ENCODE results near the gene SIX5.

SIX5 gene

DNA sequence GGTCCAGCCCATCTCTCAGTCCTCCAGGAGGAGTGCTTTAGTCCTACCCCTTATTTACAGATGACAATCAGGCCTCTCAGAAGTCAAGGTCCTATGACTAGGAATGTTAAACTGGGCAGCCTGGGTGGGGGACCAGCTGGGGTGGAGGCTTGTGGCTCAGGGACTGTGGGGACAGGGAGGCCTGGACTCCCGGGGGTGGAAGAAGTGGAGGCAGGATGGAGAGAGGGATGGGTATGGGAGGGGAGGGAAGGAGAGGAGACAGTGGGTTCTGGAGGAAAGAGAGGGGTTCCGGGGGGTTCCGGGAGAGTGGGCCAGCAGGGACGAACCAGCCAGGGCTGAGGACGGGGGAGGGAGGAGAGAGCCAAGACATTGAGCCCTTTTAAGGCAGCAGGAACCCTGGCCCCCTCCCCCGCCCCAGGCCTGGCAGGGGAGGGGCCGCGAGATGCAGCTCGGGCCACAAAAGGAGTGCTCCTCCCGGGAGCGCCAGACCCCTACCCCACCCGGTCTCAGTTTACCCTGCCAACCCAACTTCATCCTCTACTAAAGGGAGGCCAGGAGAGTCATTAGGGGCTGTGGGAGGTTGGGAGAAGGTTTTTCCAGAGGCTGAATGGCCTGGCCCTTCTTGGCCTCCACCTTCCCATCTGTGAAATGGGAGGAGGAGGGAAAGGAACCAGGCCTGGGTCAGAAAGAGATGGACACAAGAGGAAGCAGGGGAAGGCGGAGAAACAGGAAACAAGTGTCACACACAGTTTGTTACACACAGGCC lies 11.6 kb upstream of the SIX5 start:
- intact Hi-C loops (cut with DNase I; ENCODE audit: low total_unique reads) = no loop called here
- peak overlapping the region; percentile 76 to 86 for H3K4me3 ChIP-seq
- TF ChIP-seq, protein P1, sequence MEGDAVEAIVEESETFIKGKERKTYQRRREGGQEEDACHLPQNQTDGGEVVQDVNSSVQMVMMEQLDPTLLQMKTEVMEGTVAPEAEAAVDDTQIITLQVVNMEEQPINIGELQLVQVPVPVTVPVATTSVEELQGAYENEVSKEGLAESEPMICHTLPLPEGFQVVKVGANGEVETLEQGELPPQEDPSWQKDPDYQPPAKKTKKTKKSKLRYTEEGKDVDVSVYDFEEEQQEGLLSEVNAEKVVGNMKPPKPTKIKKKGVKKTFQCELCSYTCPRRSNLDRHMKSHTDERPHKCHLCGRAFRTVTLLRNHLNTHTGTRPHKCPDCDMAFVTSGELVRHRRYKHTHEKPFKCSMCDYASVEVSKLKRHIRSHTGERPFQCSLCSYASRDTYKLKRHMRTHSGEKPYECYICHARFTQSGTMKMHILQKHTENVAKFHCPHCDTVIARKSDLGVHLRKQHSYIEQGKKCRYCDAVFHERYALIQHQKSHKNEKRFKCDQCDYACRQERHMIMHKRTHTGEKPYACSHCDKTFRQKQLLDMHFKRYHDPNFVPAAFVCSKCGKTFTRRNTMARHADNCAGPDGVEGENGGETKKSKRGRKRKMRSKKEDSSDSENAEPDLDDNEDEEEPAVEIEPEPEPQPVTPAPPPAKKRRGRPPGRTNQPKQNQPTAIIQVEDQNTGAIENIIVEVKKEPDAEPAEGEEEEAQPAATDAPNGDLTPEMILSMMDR (IDR thresholded peaks at IDR 0.05) = no peak
- H3K9me3 ChIP-seq = no peaks in the 10 kb centered on the region
- H3K27ac ChIP-seq = peak overlapping the region; percentile 92 to 94
- H3K4me1 ChIP-seq = peaks cover 8 to 78% (median 49%) of the 10 kb centered on the region in 4 donors
- peak in 1 of 2 donors; percentile 78 for DNase-seq
- no peaks in the 10 kb centered on the region for H3K27me3 ChIP-seq
- peaks cover 33 to 45% (median 33%) of the 10 kb centered on the region in 3 donors for H3K36me3 ChIP-seq

- DNase-seq = no peak
- Histone ChIP-seq H3K9me3 (no peaks in the 10 kb centered on the region), H3K4me3 (peak overlapping the region; percentile 76 to 86), H3K27me3 (no peaks in the 10 kb centered on the region), H3K4me1 (peaks cover 8 to 72% (median 44%) of the 10 kb centered on the region in 4 donors), H3K27ac (peak overlapping the region; percentile 92 to 94), H3K36me3 (peaks cover 30 to 40% (median 31%) of the 10 kb centered on the region in 3 donors)
- TF ChIP-seq, protein P1 (IDR thresholded peaks at IDR 0.05) = no peak
- intact Hi-C loops (cut with DNase I; ENCODE audit: low total_unique reads) = no loop called here
These were observed 11.0 kb upstream of the SIX5 start for GRCh38 chr19:45780146-45780447.

GRCh38 chr19:45779231-45780145 lies 10.4 kb upstream of the SIX5 start:
- no peaks in the 10 kb centered on the region for H3K27me3 ChIP-seq
- H3K27ac ChIP-seq = peak overlapping the region; percentile 92 to 94
- H3K9me3 ChIP-seq = no peaks in the 10 kb centered on the region
- peaks cover 35 to 40% (median 36%) of the 10 kb centered on the region in 3 donors for H3K36me3 ChIP-seq
- TF ChIP-seq, protein P1 (IDR thresholded peaks at IDR 0.05) = peak; percentile 54
- intact Hi-C loops (cut with DNase I; ENCODE audit: low total_unique reads) = no loop called here
- peaks cover 8 to 66% (median 38%) of the 10 kb centered on the region in 4 donors for H3K4me1 ChIP-seq
- DNase-seq = peak; percentile 86 to 95
- H3K4me3 ChIP-seq = peak overlapping the region; percentile 76 to 86

DNA sequence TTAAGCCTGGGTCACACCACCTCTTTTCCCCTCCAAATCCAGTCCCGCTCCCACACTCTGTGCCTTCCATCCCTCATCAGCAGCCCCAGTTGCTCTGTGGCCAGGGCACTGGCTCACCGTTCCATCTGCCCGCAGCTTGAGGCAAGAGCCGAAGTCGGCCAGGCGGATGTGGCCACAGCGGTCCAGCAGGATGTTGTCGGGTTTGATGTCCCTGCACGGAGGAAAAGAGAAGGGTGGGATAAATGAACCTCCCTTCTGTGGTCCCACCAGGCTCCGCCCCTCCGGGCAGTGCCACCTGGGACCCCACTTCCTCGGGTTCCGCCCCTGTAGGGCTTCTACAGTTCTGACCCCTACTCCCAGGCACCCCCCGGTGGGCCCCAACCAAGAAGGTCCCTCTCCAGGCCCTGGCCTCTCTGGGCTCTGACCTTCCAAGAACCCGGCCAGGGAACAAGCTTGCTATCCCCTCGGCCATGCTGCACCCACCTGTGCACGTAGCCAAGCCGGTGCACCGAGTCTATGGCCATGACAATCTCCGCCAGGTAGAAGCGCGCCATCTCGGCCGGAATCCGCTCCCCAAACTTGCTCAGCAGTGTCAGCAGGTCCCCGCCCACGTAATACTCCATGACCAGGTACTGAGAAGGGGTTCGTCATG lies 9.1 kb upstream of the SIX5 start:
- DNase-seq = no peak
- no peaks in the 10 kb centered on the region for H3K9me3 ChIP-seq
- intact Hi-C loops (cut with DNase I; ENCODE audit: low total_unique reads) = no loop called here
- H3K36me3 ChIP-seq = peaks cover 37 to 46% (median 37%) of the 10 kb centered on the region in 3 donors
- no peak overlapping the region for H3K4me3 ChIP-seq
- no peaks in the 10 kb centered on the region for H3K27me3 ChIP-seq
- H3K4me1 ChIP-seq = peaks cover 0 to 53% (median 24%) of the 10 kb centered on the region in 4 donors
- H3K27ac ChIP-seq = peak overlapping the region; percentile 92 to 94
- TF ChIP-seq, protein P1 (IDR thresholded peaks at IDR 0.05) = no peak

- no peaks in the 10 kb centered on the region for H3K9me3 ChIP-seq
- H3K4me3 ChIP-seq = no peak overlapping the region
- peaks cover 0 to 48% (median 22%) of the 10 kb centered on the region in 4 donors for H3K4me1 ChIP-seq
- H3K27ac ChIP-seq = no peak overlapping the region
- no peaks in the 10 kb centered on the region for H3K27me3 ChIP-seq
- intact Hi-C loops (cut with DNase I; ENCODE audit: low total_unique reads) = no loop called here
- DNase-seq = no peak
- H3K36me3 ChIP-seq = peaks cover 37 to 52% (median 43%) of the 10 kb centered on the region in 3 donors
- TF ChIP-seq, protein P1 (IDR thresholded peaks at IDR 0.05) = no peak
These were observed 8.4 kb upstream of the SIX5 start for GRCh38 chr19:45777395-45777961.
